Measurements from ENCODE around the gene DAP3. TPM values are rescaled to one million over a fixed set of nuclear protein-coding genes. Genes with fewer than 3 reads are reported as not detected.

Gene DAP3
- polyA plus RNA-seq, 1 of the 3 experiments (the other 2 are of a cell fraction) = 115 TPM

GRCh38 chr1:155715777-155716176, 26.9 kb downstream of the DAP3 start:
- 95% methylated on average over 5 of the region's 5 CpGs for WGBS (ENCODE audit: low lambda C conversion rate)
- H3K9me3 ChIP-seq = no peaks in the 10 kb centered on the region
- peaks cover 15 to 22% of the 10 kb centered on the region in 2 experiments for H3K36me3 ChIP-seq (replicated peaks in 1 of 2; ENCODE audit: control insufficient read depth in 1 of 2, insufficient read depth in 2 of 2, low read length in 1 of 2)
- no peaks in the 10 kb centered on the region for H3K9me2 ChIP-seq
- CTCF ChIA-PET = interaction anchor here (3.7 kb wide), 1 partner anchor 13 kb away, joined by 18 read pairs; no protein-coding TSS in a partner anchor
- peaks cover 61% of the 10 kb centered on the region; the same call in 1 of the 2 replicates for H3K79me2 ChIP-seq (ENCODE audit: insufficient read depth)
- H3K4me2 ChIP-seq = no peak overlapping the region
- H4K20me1 ChIP-seq (ENCODE audit: insufficient read depth) = no peaks in the 10 kb centered on the region
- H2AFZ ChIP-seq (ENCODE audit: low read depth) = no peak overlapping the region
- TF ChIP-seq, protein P1, sequence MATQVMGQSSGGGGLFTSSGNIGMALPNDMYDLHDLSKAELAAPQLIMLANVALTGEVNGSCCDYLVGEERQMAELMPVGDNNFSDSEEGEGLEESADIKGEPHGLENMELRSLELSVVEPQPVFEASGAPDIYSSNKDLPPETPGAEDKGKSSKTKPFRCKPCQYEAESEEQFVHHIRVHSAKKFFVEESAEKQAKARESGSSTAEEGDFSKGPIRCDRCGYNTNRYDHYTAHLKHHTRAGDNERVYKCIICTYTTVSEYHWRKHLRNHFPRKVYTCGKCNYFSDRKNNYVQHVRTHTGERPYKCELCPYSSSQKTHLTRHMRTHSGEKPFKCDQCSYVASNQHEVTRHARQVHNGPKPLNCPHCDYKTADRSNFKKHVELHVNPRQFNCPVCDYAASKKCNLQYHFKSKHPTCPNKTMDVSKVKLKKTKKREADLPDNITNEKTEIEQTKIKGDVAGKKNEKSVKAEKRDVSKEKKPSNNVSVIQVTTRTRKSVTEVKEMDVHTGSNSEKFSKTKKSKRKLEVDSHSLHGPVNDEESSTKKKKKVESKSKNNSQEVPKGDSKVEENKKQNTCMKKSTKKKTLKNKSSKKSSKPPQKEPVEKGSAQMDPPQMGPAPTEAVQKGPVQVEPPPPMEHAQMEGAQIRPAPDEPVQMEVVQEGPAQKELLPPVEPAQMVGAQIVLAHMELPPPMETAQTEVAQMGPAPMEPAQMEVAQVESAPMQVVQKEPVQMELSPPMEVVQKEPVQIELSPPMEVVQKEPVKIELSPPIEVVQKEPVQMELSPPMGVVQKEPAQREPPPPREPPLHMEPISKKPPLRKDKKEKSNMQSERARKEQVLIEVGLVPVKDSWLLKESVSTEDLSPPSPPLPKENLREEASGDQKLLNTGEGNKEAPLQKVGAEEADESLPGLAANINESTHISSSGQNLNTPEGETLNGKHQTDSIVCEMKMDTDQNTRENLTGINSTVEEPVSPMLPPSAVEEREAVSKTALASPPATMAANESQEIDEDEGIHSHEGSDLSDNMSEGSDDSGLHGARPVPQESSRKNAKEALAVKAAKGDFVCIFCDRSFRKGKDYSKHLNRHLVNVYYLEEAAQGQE (IDR thresholded peaks at IDR 0.05; ENCODE audit: low read depth, low read length) = no peak
- TF ChIP-seq FOXM1 (IDR thresholded peaks at IDR 0.05; ENCODE audit: low read depth) (no peak), CHD2 (IDR thresholded peaks at IDR 0.05; ENCODE audit: low read length, partially characterized antibody) (no peak), JUND (IDR thresholded peaks at IDR 0.05) (no peak), TCF12 (IDR thresholded peaks at IDR 0.05) (no peak), NFIC (IDR thresholded peaks at IDR 0.05; ENCODE audit: borderline replicate concordance) (no peak), MEF2A (IDR thresholded peaks at IDR 0.05; ENCODE audit: borderline replicate concordance, low read depth) (no peak)
- H3K4me3 ChIP-seq (ENCODE audit: low read depth in 2 of 2, low read length in 1 of 2) = no peak overlapping the region
- no peaks in the 10 kb centered on the region for H3F3A ChIP-seq (replicated peaks; ENCODE audit: insufficient read depth)
- H3K4me1 ChIP-seq (ENCODE audit: control insufficient read depth in 1 of 2, insufficient read depth in 2 of 2, low read depth in 1 of 2, low read length in 1 of 2) = no peaks in the 10 kb centered on the region
- POLR2A ChIA-PET = no interaction called here
- H3K9ac ChIP-seq = no peak overlapping the region
- no peak overlapping the region for H3K27ac ChIP-seq (ENCODE audit: low read depth in 2 of 2, low read length in 1 of 2)
- DNase-seq = no peak
- H3K27me3 ChIP-seq (ENCODE audit: insufficient read depth) = no peaks in the 10 kb centered on the region

GRCh38 chr1:155717041-155717440, 28.1 kb downstream of the DAP3 start:
- H3K9ac ChIP-seq = no peak overlapping the region
- peaks cover 20 to 25% of the 10 kb centered on the region in 2 experiments for H3K36me3 ChIP-seq (replicated peaks in 1 of 2; ENCODE audit: control insufficient read depth in 1 of 2, insufficient read depth in 2 of 2, low read length in 1 of 2)
- no peaks in the 10 kb centered on the region for H3K4me1 ChIP-seq (ENCODE audit: control insufficient read depth in 1 of 2, insufficient read depth in 2 of 2, low read depth in 1 of 2, low read length in 1 of 2)
- no peaks in the 10 kb centered on the region for H4K20me1 ChIP-seq (ENCODE audit: insufficient read depth)
- ChIA-PET CTCF (interaction anchor here (1.1 kb wide), 1 partner anchor 12 kb away, joined by 4 read pairs; no protein-coding TSS in a partner anchor), POLR2A (no interaction called here)
- H3K4me3 ChIP-seq (ENCODE audit: low read depth in 2 of 2, low read length in 1 of 2) = no peak overlapping the region
- no peaks in the 10 kb centered on the region for H3K9me3 ChIP-seq
- no peak overlapping the region for H3K27ac ChIP-seq (ENCODE audit: low read depth in 2 of 2, low read length in 1 of 2)
- WGBS (ENCODE audit: low lambda C conversion rate) = 94% methylated on average over 7 of the region's 7 CpGs
- peaks cover 64% of the 10 kb centered on the region; the same call in 1 of the 2 replicates for H3K79me2 ChIP-seq (ENCODE audit: insufficient read depth)
- DNase-seq = no peak
- no peak overlapping the region for H3K4me2 ChIP-seq
- no peaks in the 10 kb centered on the region for H3K27me3 ChIP-seq (ENCODE audit: insufficient read depth)
- H3F3A ChIP-seq (replicated peaks; ENCODE audit: insufficient read depth) = no peaks in the 10 kb centered on the region
- H3K9me2 ChIP-seq = no peaks in the 10 kb centered on the region
- no peak overlapping the region for H2AFZ ChIP-seq (ENCODE audit: low read depth)
- no peak for TF ChIP-seq IRF3 (IDR thresholded peaks at IDR 0.05; ENCODE audit: low read depth, low read length)
- TF ChIP-seq, protein P1 (IDR thresholded peaks at IDR 0.05; ENCODE audit: low read depth, low read length) = no peak
- no peak for TF ChIP-seq RFX5 (IDR thresholded peaks at IDR 0.05; ENCODE audit: low read length)
- TF ChIP-seq FOXJ3 (CRISPR knock-in tag; IDR thresholded peaks at IDR 0.05) = no peak
- no peak for TF ChIP-seq USF1 (IDR thresholded peaks at IDR 0.05; ENCODE audit: borderline replicate concordance, low read depth)
- TF ChIP-seq, protein P2, sequence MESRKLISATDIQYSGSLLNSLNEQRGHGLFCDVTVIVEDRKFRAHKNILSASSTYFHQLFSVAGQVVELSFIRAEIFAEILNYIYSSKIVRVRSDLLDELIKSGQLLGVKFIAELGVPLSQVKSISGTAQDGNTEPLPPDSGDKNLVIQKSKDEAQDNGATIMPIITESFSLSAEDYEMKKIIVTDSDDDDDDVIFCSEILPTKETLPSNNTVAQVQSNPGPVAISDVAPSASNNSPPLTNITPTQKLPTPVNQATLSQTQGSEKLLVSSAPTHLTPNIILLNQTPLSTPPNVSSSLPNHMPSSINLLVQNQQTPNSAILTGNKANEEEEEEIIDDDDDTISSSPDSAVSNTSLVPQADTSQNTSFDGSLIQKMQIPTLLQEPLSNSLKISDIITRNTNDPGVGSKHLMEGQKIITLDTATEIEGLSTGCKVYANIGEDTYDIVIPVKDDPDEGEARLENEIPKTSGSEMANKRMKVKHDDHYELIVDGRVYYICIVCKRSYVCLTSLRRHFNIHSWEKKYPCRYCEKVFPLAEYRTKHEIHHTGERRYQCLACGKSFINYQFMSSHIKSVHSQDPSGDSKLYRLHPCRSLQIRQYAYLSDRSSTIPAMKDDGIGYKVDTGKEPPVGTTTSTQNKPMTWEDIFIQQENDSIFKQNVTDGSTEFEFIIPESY (IDR thresholded peaks at IDR 0.05; ENCODE audit: borderline replicate concordance, low read depth) = no peak
- no peak for TF ChIP-seq TCF12 (IDR thresholded peaks at IDR 0.05)
- no peak for TF ChIP-seq RAD21 (IDR thresholded peaks at IDR 0.05; ENCODE audit: low read length)
- TF ChIP-seq RXRA (IDR thresholded peaks at IDR 0.05; ENCODE audit: borderline replicate concordance, low read depth) = no peak
- TF ChIP-seq GABPA (IDR thresholded peaks at IDR 0.05; ENCODE audit: low read depth) = no peak
- TF ChIP-seq RCOR1 (IDR thresholded peaks at IDR 0.05; ENCODE audit: low read length) = no peak
- TF ChIP-seq CHD2 (IDR thresholded peaks at IDR 0.05; ENCODE audit: low read length, partially characterized antibody) = no peak
- TF ChIP-seq TEAD4 (IDR thresholded peaks at IDR 0.05; ENCODE audit: borderline replicate concordance, insufficient read depth) = no peak
